Endodermal cell (in vitro differentiated cells): Measurements from ENCODE around the gene PACRGL. TPM values are rescaled to one million over a fixed set of nuclear protein-coding genes. Genes with fewer than 3 reads are reported as not detected.

Source experiments
- DNase-seq: peaks from one replicate; pipeline ENCODE4 v3.0.0-alpha.2; 2017
- H3K27ac ChIP-seq: 2 replicates; pipeline ENCODE4 v1.5.1; 2013; ENCODE audit warnings: mild to moderate bottlenecking, low read depth, low read length, moderate library complexity
- H3K27me3 ChIP-seq: 2 replicates; pipeline ENCODE4 v1.6.1; 2013; ENCODE audit warnings: mild to moderate bottlenecking, low read length, moderate library complexity; ENCODE audit not compliant: insufficient read depth, control insufficient read depth, poor library complexity, severe bottlenecking
- H3K36me3 ChIP-seq: 2 replicates; pipeline ENCODE4 v1.7.0; 2013; ENCODE audit warnings: mild to moderate bottlenecking, low read length, moderate library complexity; ENCODE audit not compliant: control insufficient read depth, insufficient read depth
- H3K4me1 ChIP-seq: one replicate; pipeline ENCODE4 v1.7.0; 2013; ENCODE audit warnings: low read length; ENCODE audit not compliant: control insufficient read depth, insufficient read depth
- H3K4me3 ChIP-seq: 2 replicates; pipeline ENCODE4 v1.5.1; 2013; ENCODE audit warnings: mild to moderate bottlenecking, low read length, moderate library complexity
- H3K9ac ChIP-seq: 2 replicates; pipeline ENCODE4 v1.6.1; 2013; ENCODE audit warnings: mild to moderate bottlenecking, low read length, moderate library complexity; ENCODE audit not compliant: poor library complexity, severe bottlenecking; ENCODE audit errors: extremely low read depth
- H3K9me3 ChIP-seq: 2 replicates; pipeline ENCODE4 v1.6.1; 2013; ENCODE audit warnings: mild to moderate bottlenecking, low read length, moderate library complexity; ENCODE audit not compliant: control insufficient read depth
- H3K27ac Mint-ChIP-seq: 2 replicates; pipeline ENCODE4 v1.8.0; 2020; ENCODE audit warnings: mixed read lengths
- H3K27me3 Mint-ChIP-seq: 2 replicates; pipeline ENCODE4 v1.8.0; 2021; ENCODE audit warnings: mild to moderate bottlenecking, mixed read lengths; ENCODE audit not compliant: insufficient read depth
- H3K36me3 Mint-ChIP-seq: 2 replicates; pipeline ENCODE4 v1.8.0; 2020; ENCODE audit warnings: low read depth, mixed read lengths
- H3K4me1 Mint-ChIP-seq: 2 replicates; pipeline ENCODE4 v1.8.0; 2020; ENCODE audit warnings: mixed read lengths
- H3K4me3 Mint-ChIP-seq: 2 replicates; pipeline ENCODE4 v1.8.0; 2020; ENCODE audit warnings: mild to moderate bottlenecking, moderate library complexity, mixed read lengths
- H3K9me3 Mint-ChIP-seq: 2 replicates; pipeline ENCODE4 v1.8.0; 2020; ENCODE audit warnings: mild to moderate bottlenecking, mixed read lengths
- WGBS, 2 experiments: methylation state at CpG; one replicate each; pipeline versions ENCODE4 v1.1.5 to v1.1.7; 2013; ENCODE audit warnings: missing lambda C conversion rate in 2 of 2, mixed read lengths in 1 of 2; ENCODE audit not compliant: insufficient coverage in 1 of 2, insufficient read length in 1 of 2; 5-methylcytosine and 5-hydroxymethylcytosine counted together
- total RNA-seq, 2 donors: library from RNA; stranded (reverse); fragmentation: NEBNext Ultra II Directional in 1 of 2; extraction: Animal tissue kit (Norgen Biotek cat#: 25700) in 1 of 2; gene quantifications; 2 replicates in 1 of 2; 3 replicates in 1 of 2; pipeline ENCODE4 v1.2.1, GENCODE V29; 2021
- TF ChIP-seq, protein P1 (sequence below): fragments of 200-600 bp; sonication (generic); conservative IDR thresholded peaks from 2 replicates; pipeline ENCODE4 v1.5.0; 2021; ENCODE audit warnings: antibody characterized with exemption, mild to moderate bottlenecking

PACRGL gene
- total RNA-seq, 2 donors from 2014 or later: 19.4 to 24.2 TPM

DNA sequence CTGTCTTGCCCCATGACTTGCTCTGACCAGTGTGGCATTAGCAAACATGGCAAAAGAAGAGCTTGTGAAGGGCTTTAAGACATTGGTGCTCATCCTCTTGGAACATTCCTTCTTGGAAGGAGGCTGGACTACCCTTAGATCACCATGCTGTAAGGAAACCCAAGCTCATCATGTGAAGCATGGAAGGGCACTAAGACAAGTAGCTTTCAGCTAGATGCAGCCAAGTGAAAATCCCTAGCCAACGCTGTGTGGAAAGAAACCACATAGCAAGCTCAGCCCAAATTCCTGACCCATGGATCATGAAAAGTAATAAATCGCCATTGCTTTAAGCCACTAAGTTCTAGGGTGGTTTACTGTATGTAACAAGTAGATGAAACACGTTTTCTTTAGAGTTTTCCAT, 12.4 kb upstream of the PACRGL start:
- peaks cover 50% of the 10 kb centered on the region for H3K27me3 ChIP-seq
- no peak overlapping the region for H3K4me3 ChIP-seq
- no peak overlapping the region for H3K27ac Mint-ChIP-seq
- peaks cover 41% of the 10 kb centered on the region for H3K27me3 Mint-ChIP-seq
- WGBS, 2 experiments: 81 to 89% methylated on average over 1 to 2 of the region's 3 CpGs
- no peak overlapping the region for H3K27ac ChIP-seq
- H3K36me3 ChIP-seq: no peaks in the 10 kb centered on the region
- peaks cover 3% of the 10 kb centered on the region for H3K4me1 Mint-ChIP-seq
- H3K9me3 ChIP-seq: no peaks in the 10 kb centered on the region
- H3K4me3 Mint-ChIP-seq: no peak overlapping the region
- no peak overlapping the region for H3K9ac ChIP-seq
- no peaks in the 10 kb centered on the region for H3K9me3 Mint-ChIP-seq
- no peaks in the 10 kb centered on the region for H3K36me3 Mint-ChIP-seq
- H3K4me1 ChIP-seq: peaks cover 3% of the 10 kb centered on the region
- DNase-seq: no peak
- TF ChIP-seq, protein P1, sequence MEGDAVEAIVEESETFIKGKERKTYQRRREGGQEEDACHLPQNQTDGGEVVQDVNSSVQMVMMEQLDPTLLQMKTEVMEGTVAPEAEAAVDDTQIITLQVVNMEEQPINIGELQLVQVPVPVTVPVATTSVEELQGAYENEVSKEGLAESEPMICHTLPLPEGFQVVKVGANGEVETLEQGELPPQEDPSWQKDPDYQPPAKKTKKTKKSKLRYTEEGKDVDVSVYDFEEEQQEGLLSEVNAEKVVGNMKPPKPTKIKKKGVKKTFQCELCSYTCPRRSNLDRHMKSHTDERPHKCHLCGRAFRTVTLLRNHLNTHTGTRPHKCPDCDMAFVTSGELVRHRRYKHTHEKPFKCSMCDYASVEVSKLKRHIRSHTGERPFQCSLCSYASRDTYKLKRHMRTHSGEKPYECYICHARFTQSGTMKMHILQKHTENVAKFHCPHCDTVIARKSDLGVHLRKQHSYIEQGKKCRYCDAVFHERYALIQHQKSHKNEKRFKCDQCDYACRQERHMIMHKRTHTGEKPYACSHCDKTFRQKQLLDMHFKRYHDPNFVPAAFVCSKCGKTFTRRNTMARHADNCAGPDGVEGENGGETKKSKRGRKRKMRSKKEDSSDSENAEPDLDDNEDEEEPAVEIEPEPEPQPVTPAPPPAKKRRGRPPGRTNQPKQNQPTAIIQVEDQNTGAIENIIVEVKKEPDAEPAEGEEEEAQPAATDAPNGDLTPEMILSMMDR: no peak

DNA sequence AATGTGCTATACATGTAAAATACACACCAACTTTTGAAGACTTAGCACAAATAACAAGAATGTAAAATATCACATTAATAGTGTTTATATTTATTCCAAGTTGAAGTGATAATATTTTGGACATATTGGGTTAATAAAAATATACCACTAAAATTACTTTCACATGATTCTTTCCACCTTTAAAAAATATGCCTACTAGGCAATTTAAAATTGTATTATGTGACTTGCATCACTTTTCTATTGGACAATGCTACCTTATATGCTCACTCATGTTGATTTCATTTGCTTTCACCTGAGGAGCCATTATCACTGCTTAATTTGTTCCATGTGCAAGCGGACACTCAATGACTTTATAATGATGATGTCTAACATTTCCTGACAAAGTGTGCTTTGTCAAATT, 3.4 kb upstream of the PACRGL start:
- peaks cover 10% of the 10 kb centered on the region for H3K27me3 ChIP-seq
- TF ChIP-seq, protein P1: no peak
- no peak overlapping the region for H3K4me3 ChIP-seq
- H3K9ac ChIP-seq: no peak overlapping the region
- no peak overlapping the region for H3K27ac Mint-ChIP-seq
- no peaks in the 10 kb centered on the region for H3K9me3 Mint-ChIP-seq
- no peaks in the 10 kb centered on the region for H3K9me3 ChIP-seq
- H3K36me3 ChIP-seq: no peaks in the 10 kb centered on the region
- H3K27me3 Mint-ChIP-seq: peaks cover 11% of the 10 kb centered on the region
- no peaks in the 10 kb centered on the region for H3K36me3 Mint-ChIP-seq
- H3K4me1 Mint-ChIP-seq: peaks cover 4% of the 10 kb centered on the region
- H3K4me3 Mint-ChIP-seq: no peak overlapping the region
- no peak for DNase-seq
- 95 to 100% methylated on average over 1 of the region's 1 CpG for WGBS, 2 experiments
- H3K4me1 ChIP-seq: no peaks in the 10 kb centered on the region
- no peak overlapping the region for H3K27ac ChIP-seq

DNA sequence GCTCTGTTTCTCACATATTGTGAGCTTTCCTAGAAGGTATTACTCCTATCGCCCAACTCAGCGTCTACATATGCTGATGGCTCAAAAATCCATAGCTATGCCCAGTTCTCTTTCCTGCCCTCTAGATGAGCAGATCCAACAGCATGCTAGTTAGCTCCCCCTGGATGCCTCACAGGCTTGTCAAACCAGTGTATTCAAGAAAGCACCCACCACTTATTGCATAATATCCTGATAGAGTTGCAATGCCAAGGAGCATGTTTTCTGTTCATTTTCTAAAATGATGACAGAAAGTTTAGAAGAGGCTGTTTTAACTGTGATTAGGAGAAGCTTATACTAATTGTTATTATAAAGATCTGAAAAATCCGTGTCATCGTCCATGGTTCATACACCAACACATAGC, 1.9 kb upstream of the PACRGL start:
- Histone ChIP-seq H3K9me3 (no peaks in the 10 kb centered on the region), H3K9ac (no peak overlapping the region), H3K4me1 (no peaks in the 10 kb centered on the region), H3K36me3 (no peaks in the 10 kb centered on the region), H3K27ac (no peak overlapping the region), H3K27me3 (peaks cover 10% of the 10 kb centered on the region), H3K4me3 (no peak overlapping the region)
- WGBS, 2 experiments: 92 to 95% methylated on average over 2 to 4 of the region's 4 CpGs
- peaks cover 4% of the 10 kb centered on the region for H3K4me1 Mint-ChIP-seq
- no peak overlapping the region for H3K27ac Mint-ChIP-seq
- TF ChIP-seq, protein P1: no peak
- peaks cover 11% of the 10 kb centered on the region for H3K27me3 Mint-ChIP-seq
- H3K36me3 Mint-ChIP-seq: no peaks in the 10 kb centered on the region
- H3K9me3 Mint-ChIP-seq: no peaks in the 10 kb centered on the region
- no peak overlapping the region for H3K4me3 Mint-ChIP-seq
- no peak for DNase-seq
